H1 (cell line): ENCODE measurements around the gene TMPRSS3. TPM values are rescaled to one million over a fixed set of nuclear protein-coding genes. Genes with fewer than 3 reads are reported as not detected.

Experiments used
- CTCF ChIA-PET: fragments of 300-600 bp; sonication (Branson Sonifier 250); formaldehyde crosslinking; loops from one replicate; lab custom pipeline; 2021; ENCODE audit not compliant: partially characterized antibody; lab: Charles Lee
- POLR2A ChIA-PET: fragments of 300-600 bp; sonication (Branson Sonifier 250); formaldehyde crosslinking; loops from one replicate; lab custom pipeline; 2021; ENCODE audit warnings: inconsistent platforms; ENCODE audit not compliant: partially characterized antibody; lab: Charles Lee
- DNase-seq, 2 experiments: peaks; one replicate each; pipeline versions ENCODE4 v3.0.0 to v3.0.0-alpha.2; 2010 to 2022; ENCODE audit warnings: low spot score in 2 of 2, low read depth in 1 of 2, mixed read lengths in 1 of 2
- FAIRE-seq: peaks from 2 replicates; lab custom pipeline; 2011; peaks lifted over from hg19 to GRCh38; lab: Jason Lieb, UNC
- H2AFZ ChIP-seq: 2 replicates; pipeline ENCODE4 v1.8.1; 2012; ENCODE audit warnings: low read length, inconsistent platforms
- H2AK5ac ChIP-seq: 2 replicates; pipeline ENCODE4 v1.6.1; 2013; ENCODE audit warnings: low read depth, low read length
- H2BK120ac ChIP-seq: replicated peaks from 2 replicates; pipeline ENCODE3; 2013; ENCODE audit warnings: low read depth, low read length, inconsistent platforms
- H2BK12ac ChIP-seq: 2 replicates; pipeline ENCODE4 v1.6.1; 2013; ENCODE audit warnings: low read depth, low read length
- H2BK15ac ChIP-seq: 2 replicates; pipeline ENCODE4 v1.6.1; 2013; ENCODE audit warnings: low read length
- H2BK20ac ChIP-seq: 2 replicates; pipeline ENCODE4 v1.6.1; 2013; ENCODE audit warnings: low read length
- H2BK5ac ChIP-seq: 2 replicates; pipeline ENCODE4 v1.6.1; 2013; ENCODE audit warnings: low read depth, low read length
- H3K14ac ChIP-seq: 2 replicates; pipeline ENCODE4 v1.6.1; 2013; ENCODE audit warnings: inconsistent platforms; ENCODE audit not compliant: insufficient read length
- H3K18ac ChIP-seq: 2 replicates; pipeline ENCODE4 v1.6.1; 2013; ENCODE audit warnings: low read length; ENCODE audit errors: extremely low read depth
- H3K23ac ChIP-seq: 2 replicates; pipeline ENCODE4 v1.6.1; 2013; ENCODE audit warnings: inconsistent platforms; ENCODE audit not compliant: insufficient read length
- H3K23me2 ChIP-seq: 2 replicates; pipeline ENCODE4 v1.6.1; 2013; ENCODE audit warnings: low read depth, low read length
- H3K27ac ChIP-seq: 2 replicates; pipeline ENCODE4 v1.6.1; 2011; ENCODE audit warnings: low read depth, low read length, inconsistent platforms
- H3K27me3 ChIP-seq, 4 experiments: replicated peaks in 1 of 4; 1 replicate in 1 of 4; 2 replicates in 3 of 4; pipeline versions ENCODE4 v1.6.1 to v1.8.1; 2011 to 2013; ENCODE audit warnings: low read length in 3 of 4, mild to moderate bottlenecking in 3 of 4, inconsistent platforms in 2 of 4, mixed read lengths in 2 of 4, moderate library complexity in 1 of 4; ENCODE audit not compliant: control insufficient read depth in 3 of 4, insufficient read depth in 3 of 4; ENCODE audit errors: extremely low read depth in 1 of 4
- H3K36me3 ChIP-seq, 4 experiments: 2 replicates each; pipeline versions ENCODE4 v1.6.1 to v1.8.1; 2011 to 2013; ENCODE audit warnings: mild to moderate bottlenecking in 4 of 4, low read length in 3 of 4, moderate library complexity in 2 of 4, control low read depth in 1 of 4, inconsistent platforms in 1 of 4; ENCODE audit not compliant: insufficient read depth in 4 of 4, control insufficient read depth in 2 of 4
- H3K4ac ChIP-seq: replicated peaks from 2 replicates; pipeline ENCODE3; 2013; ENCODE audit warnings: low read length, low read depth, mixed read lengths, inconsistent platforms; ENCODE audit not compliant: insufficient read length
- H3K4me1 ChIP-seq, 4 experiments: replicated peaks in 1 of 4; 1 replicate in 1 of 4; 2 replicates in 3 of 4; pipeline versions ENCODE4 v1.6.1 to v1.8.1; 2011 to 2013; ENCODE audit warnings: low read length in 3 of 4, inconsistent platforms in 2 of 4, mixed read lengths in 1 of 4; ENCODE audit not compliant: insufficient read depth in 4 of 4, control insufficient read depth in 3 of 4
- H3K4me2 ChIP-seq, 2 experiments: 2 replicates each; pipeline versions ENCODE4 v1.6.1 to v1.8.1; 2011 to 2013; ENCODE audit warnings: low read depth in 2 of 2, low read length in 2 of 2, control low read depth in 1 of 2, inconsistent platforms in 1 of 2, mild to moderate bottlenecking in 1 of 2; ENCODE audit not compliant: insufficient read depth in 1 of 2
- H3K4me3 ChIP-seq, 4 experiments: fragments of 200-600, 300-600 bp in 1 of 4; sonication (generic), shearing (Covaris generic), sonication (Bioruptor Twin) in 1 of 4; 2 replicates each; pipeline versions ENCODE4 v1.5.1 to v1.8.1; 2011 to 2016; ENCODE audit warnings: low read length in 4 of 4, low read depth in 3 of 4, control low read depth in 2 of 4, inconsistent platforms in 2 of 4, mild to moderate bottlenecking in 2 of 4, mixed read lengths in 1 of 4, moderate library complexity in 1 of 4; ENCODE audit not compliant: insufficient read depth in 2 of 4; ENCODE audit errors: extremely low read depth in 1 of 4
- H3K56ac ChIP-seq: replicated peaks from 2 replicates; pipeline ENCODE3; 2013; ENCODE audit warnings: low read depth, mild to moderate bottlenecking, mixed read lengths, low read length, inconsistent platforms; ENCODE audit not compliant: insufficient read length
- H3K79me1 ChIP-seq: 2 replicates; pipeline ENCODE4 v1.6.1; 2013; ENCODE audit warnings: low read depth, low read length, control low read depth
- H3K79me2 ChIP-seq, 2 experiments: 2 replicates each; pipeline versions ENCODE4 v1.6.1 to v1.8.1; 2012 to 2013; ENCODE audit warnings: low read length in 2 of 2, mild to moderate bottlenecking in 2 of 2, inconsistent platforms in 1 of 2; ENCODE audit not compliant: insufficient read depth in 2 of 2, control insufficient read depth in 1 of 2
- H3K9ac ChIP-seq, 4 experiments: replicated peaks in 1 of 4; 1 replicate in 1 of 4; 2 replicates in 3 of 4; pipeline versions ENCODE4 v1.6.1 to v1.8.1; 2011 to 2013; ENCODE audit warnings: low read depth in 3 of 4, low read length in 3 of 4, control low read depth in 2 of 4, mild to moderate bottlenecking in 2 of 4, moderate library complexity in 2 of 4, inconsistent platforms in 1 of 4; ENCODE audit errors: extremely low read depth in 1 of 4
- H3K9me3 ChIP-seq, 2 experiments: 2 replicates each; pipeline versions ENCODE4 v1.6.1 to v1.8.1; 2012 to 2013; ENCODE audit warnings: mild to moderate bottlenecking in 2 of 2, moderate library complexity in 2 of 2, control low read depth in 1 of 2, inconsistent platforms in 1 of 2, low read depth in 1 of 2, low read length in 1 of 2, mixed read lengths in 1 of 2; ENCODE audit not compliant: insufficient read depth in 2 of 2
- H4K20me1 ChIP-seq, 2 experiments: replicated peaks in 1 of 2; 2 replicates each; pipeline versions ENCODE3 to v1.8.1; 2011 to 2013; ENCODE audit warnings: inconsistent platforms in 2 of 2, low read length in 2 of 2, mild to moderate bottlenecking in 1 of 2; ENCODE audit not compliant: insufficient read depth in 2 of 2, control insufficient read depth in 1 of 2
- H4K5ac ChIP-seq: 2 replicates; pipeline ENCODE4 v1.6.1; 2013; ENCODE audit warnings: low read length, low read depth, mixed read lengths, inconsistent platforms; ENCODE audit not compliant: insufficient read length
- H4K8ac ChIP-seq: 2 replicates; pipeline ENCODE4 v1.8.0; 2013; ENCODE audit warnings: mild to moderate bottlenecking, moderate library complexity, low read length, inconsistent platforms; ENCODE audit not compliant: insufficient read depth; ENCODE audit errors: extremely low read depth
- H4K91ac ChIP-seq: replicated peaks from 2 replicates; pipeline ENCODE3; 2013; ENCODE audit warnings: low read length, mixed read lengths, inconsistent platforms; ENCODE audit not compliant: insufficient read length
- CREB1 ChIP-seq: IDR thresholded peaks from 2 replicates; pipeline ENCODE4 v1.6.1; 2012; ENCODE audit warnings: inconsistent platforms
- EP300 ChIP-seq, 2 experiments: IDR thresholded peaks; 1 replicate in 1 of 2; 2 replicates in 1 of 2; pipeline ENCODE4 v1.6.1; 2011 to 2012; ENCODE audit warnings: low read depth in 2 of 2, low read length in 2 of 2, mild to moderate bottlenecking in 2 of 2, borderline replicate concordance in 1 of 2, inconsistent platforms in 1 of 2, moderate library complexity in 1 of 2
- GTF2F1 ChIP-seq: IDR thresholded peaks from 2 replicates; pipeline ENCODE4 v1.6.1; 2012; ENCODE audit warnings: low read depth, low read length, improper control_type of control experiment, borderline replicate concordance
- RFX5 ChIP-seq: IDR thresholded peaks from 2 replicates; pipeline ENCODE4 v1.6.1; 2011; ENCODE audit warnings: low read depth, low read length, improper control_type of control experiment, borderline replicate concordance
- WGBS, 2 experiments: shearing (Covaris generic) in 1 of 2; methylation state at CpG; one replicate each; pipeline versions ENCODE4 v1.1.6 to v1.1.7; 2013 to 2015; ENCODE audit warnings: low lambda C conversion rate in 2 of 2, mixed read lengths in 2 of 2, inconsistent platforms in 1 of 2, low coverage in 1 of 2, missing lambda C conversion rate in 1 of 2; ENCODE audit not compliant: insufficient replicate concordance in 2 of 2, insufficient coverage in 1 of 2, insufficient read length in 1 of 2; ENCODE audit errors: extremely low coverage in 1 of 2, missing lambda C conversion rate in 1 of 2; 5-methylcytosine and 5-hydroxymethylcytosine counted together
- polyA plus RNA-seq, 7 experiments: library from polyadenylated mRNA; depleted of rRNA in 3 of 7; stranded (reverse) in 5 of 7; unstranded in 2 of 7; fragments of >200 nt in 5 of 7; fragments of 200-250 nt in 2 of 7; gene quantifications; 1 replicate in 5 of 7; 2 replicates in 1 of 7; 4 replicates in 1 of 7; pipeline versions ENCODE4 v1.2.1 to v1.2.3, GENCODE V29; 2011 to 2013; ENCODE audit warnings: missing spikeins in 2 of 7, mixed read lengths in 2 of 7
- total RNA-seq: library from RNA; stranded (reverse); fragmentation: NEBNext Ultra II Directional; extraction: Animal tissue kit (Norgen Biotek cat#: 25700); gene quantifications from 2 replicates; pipeline ENCODE4 v1.2.1, GENCODE V29; 2021

TMPRSS3 gene
- total and polyA plus RNA-seq, 2 of the 8 experiments (the other 6 are each of a cell fraction or from before 2014, with no cell fraction given): 0.38 TPM; not detected in 1

DNA sequence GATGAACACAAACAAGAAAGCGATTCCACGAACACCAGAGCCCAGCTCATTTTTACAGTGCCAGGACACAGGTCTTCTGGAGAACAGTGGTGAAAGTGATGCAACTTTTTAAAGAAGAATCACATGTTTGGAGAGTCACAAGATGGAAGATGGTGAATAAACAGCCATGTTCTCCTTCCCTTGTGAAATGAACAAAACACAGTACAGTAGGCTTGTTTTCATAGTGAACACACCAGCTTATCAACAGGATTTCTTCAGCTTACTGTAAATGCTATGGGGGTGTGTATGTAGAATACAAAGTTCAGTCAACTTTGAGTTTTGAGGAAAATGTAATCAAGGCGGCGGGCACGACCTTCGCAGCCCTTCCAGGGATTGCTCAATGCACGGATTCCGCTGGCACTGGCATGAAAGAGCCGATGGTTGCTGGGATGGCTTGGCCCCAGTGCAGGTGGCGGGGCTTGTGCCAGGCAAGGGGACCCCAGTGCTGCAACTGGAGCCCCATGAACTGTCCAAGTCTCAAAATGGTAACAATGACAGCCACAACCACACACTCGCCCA is 9.7 kb downstream of the TMPRSS3 start:
- Histone ChIP-seq H4K8ac (no peak overlapping the region), H3K9ac (no peak overlapping the region), H3K9me3 (peaks cover 0 to 4% of the 10 kb centered on the region in 2 experiments; a peak in 1 of 4 replicates), H3K27ac (no peak overlapping the region), H3K36me3 (no peaks in the 10 kb centered on the region), H3K4me1 (peaks cover 0 to 12% (median 9%) of the 10 kb centered on the region in 4 experiments; a peak in 3 of 7 replicates), H3K4me2 (no peak overlapping the region), H2AK5ac (no peak overlapping the region), H4K91ac (no peak overlapping the region), H3K23me2 (no peaks in the 10 kb centered on the region), H2BK120ac (no peak overlapping the region), H2BK5ac (no peak overlapping the region), H3K4ac (no peak overlapping the region), H3K18ac (no peak overlapping the region), H3K14ac (no peak overlapping the region), H3K4me3 (no peak overlapping the region), H3K56ac (no peak overlapping the region), H4K5ac (no peak overlapping the region), H2BK20ac (no peak overlapping the region), H2BK12ac (no peak overlapping the region), H3K23ac (no peak overlapping the region), H3K79me1 (no peaks in the 10 kb centered on the region), H3K27me3 (0 out of 7 replicates have a peak, but pooled peaks cover 0 to 2% (median 0%) of the 10 kb centered on the region in 4 experiments), H2BK15ac (no peak overlapping the region), H2AFZ (no peak overlapping the region), H4K20me1 (peaks cover 0 to 3% of the 10 kb centered on the region in 2 experiments), H3K79me2 (no peaks in the 10 kb centered on the region)
- DNase-seq (no peak), FAIRE-seq (no peak)
- POLR2A ChIA-PET: no interaction called here
- 93% methylated on average over 11 of the region's 11 CpGs; no CpG with 5 or more reads in 1 of the 2 experiments for WGBS, 2 experiments
- CTCF ChIA-PET: interaction anchor here (1.3 kb wide), 1 partner anchor 13 kb away, joined by 3 read pairs; no protein-coding TSS in a partner anchor
- no peak for TF ChIP-seq EP300 (IDR thresholded peaks at IDR 0.05; ENCODE audit: borderline replicate concordance in 1 of 2, low read depth in 2 of 2, low read length in 2 of 2)
- TF ChIP-seq RFX5: no peak
- TF ChIP-seq CREB1: no peak
- no peak for TF ChIP-seq GTF2F1
